ENCODE results near the gene MCTP2. TPM values are rescaled to one million over a fixed set of nuclear protein-coding genes. Genes with fewer than 3 reads are reported as not detected.

The MCTP2 gene
- total and polyA plus RNA-seq, 2 of the 13 experiments (the other 11 are each of a cell fraction or from before 2014, with no cell fraction given), result 5.1 to 8.6 TPM

- no peak for TF ChIP-seq STAT6 (CRISPR knock-in tag; IDR thresholded peaks at IDR 0.05; ENCODE audit: borderline replicate concordance)
- peak; percentile 36; the same call in 1 of the 2 replicates for TF ChIP-seq TBX2 (CRISPR knock-in tag; IDR thresholded peaks at IDR 0.05; ENCODE audit: borderline replicate concordance)
- no peak for TF ChIP-seq LCORL (IDR thresholded peaks at IDR 0.05)
- 0 out of 2 replicates have a peak, but pooled peaks have one; percentile 29 for TF ChIP-seq LCORL (CRISPR knock-in tag; IDR thresholded peaks at IDR 0.05)
- TF ChIP-seq ZNF816 (CRISPR knock-in tag; IDR thresholded peaks at IDR 0.05; ENCODE audit: borderline replicate concordance), result no peak
- TF ChIP-seq EP300 (IDR thresholded peaks at IDR 0.05; ENCODE audit: low read depth in 2 of 2, low read length in 2 of 2), result peak in 1 of 2 experiments; percentile 46; a peak in 2 of 4 replicates
- TF ChIP-seq EP300 (CRISPR knock-in tag; IDR thresholded peaks at IDR 0.05; ENCODE audit: borderline replicate concordance), result no peak
- TF ChIP-seq ZKSCAN5 (CRISPR knock-in tag; IDR thresholded peaks at IDR 0.05), result no peak
- TF ChIP-seq SOX13 (IDR thresholded peaks at IDR 0.05), result no peak
- peak in 1 of 2 experiments; percentile 50; a peak in 1 of 4 replicates for TF ChIP-seq SOX13 (CRISPR knock-in tag; conservative IDR thresholded peaks at IDR 0.05 in 1 of 2, IDR thresholded peaks at IDR 0.05 in 1 of 2)
- TF ChIP-seq HNF4G (IDR thresholded peaks at IDR 0.05; ENCODE audit: borderline replicate concordance, low read depth, low read length), result peak; percentile 55
- TF ChIP-seq HNF4G (CRISPR knock-in tag; IDR thresholded peaks at IDR 0.05; ENCODE audit: borderline replicate concordance, low read depth), result no peak
- TF ChIP-seq ZNF468 (CRISPR knock-in tag; IDR thresholded peaks at IDR 0.05), result no peak
- TF ChIP-seq, protein P1, sequence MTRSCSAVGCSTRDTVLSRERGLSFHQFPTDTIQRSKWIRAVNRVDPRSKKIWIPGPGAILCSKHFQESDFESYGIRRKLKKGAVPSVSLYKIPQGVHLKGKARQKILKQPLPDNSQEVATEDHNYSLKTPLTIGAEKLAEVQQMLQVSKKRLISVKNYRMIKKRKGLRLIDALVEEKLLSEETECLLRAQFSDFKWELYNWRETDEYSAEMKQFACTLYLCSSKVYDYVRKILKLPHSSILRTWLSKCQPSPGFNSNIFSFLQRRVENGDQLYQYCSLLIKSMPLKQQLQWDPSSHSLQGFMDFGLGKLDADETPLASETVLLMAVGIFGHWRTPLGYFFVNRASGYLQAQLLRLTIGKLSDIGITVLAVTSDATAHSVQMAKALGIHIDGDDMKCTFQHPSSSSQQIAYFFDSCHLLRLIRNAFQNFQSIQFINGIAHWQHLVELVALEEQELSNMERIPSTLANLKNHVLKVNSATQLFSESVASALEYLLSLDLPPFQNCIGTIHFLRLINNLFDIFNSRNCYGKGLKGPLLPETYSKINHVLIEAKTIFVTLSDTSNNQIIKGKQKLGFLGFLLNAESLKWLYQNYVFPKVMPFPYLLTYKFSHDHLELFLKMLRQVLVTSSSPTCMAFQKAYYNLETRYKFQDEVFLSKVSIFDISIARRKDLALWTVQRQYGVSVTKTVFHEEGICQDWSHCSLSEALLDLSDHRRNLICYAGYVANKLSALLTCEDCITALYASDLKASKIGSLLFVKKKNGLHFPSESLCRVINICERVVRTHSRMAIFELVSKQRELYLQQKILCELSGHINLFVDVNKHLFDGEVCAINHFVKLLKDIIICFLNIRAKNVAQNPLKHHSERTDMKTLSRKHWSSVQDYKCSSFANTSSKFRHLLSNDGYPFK (CRISPR knock-in tag; IDR thresholded peaks at IDR 0.05; ENCODE audit: borderline replicate concordance), result no peak
- TF ChIP-seq, protein P2, sequence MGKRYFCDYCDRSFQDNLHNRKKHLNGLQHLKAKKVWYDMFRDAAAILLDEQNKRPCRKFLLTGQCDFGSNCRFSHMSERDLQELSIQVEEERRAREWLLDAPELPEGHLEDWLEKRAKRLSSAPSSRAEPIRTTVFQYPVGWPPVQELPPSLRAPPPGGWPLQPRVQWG (CRISPR knock-in tag; IDR thresholded peaks at IDR 0.05; ENCODE audit: borderline replicate concordance, low read depth), result no peak
- no peak for TF ChIP-seq NCOA5 (CRISPR knock-in tag; IDR thresholded peaks at IDR 0.05)
- TF ChIP-seq ZNF558 (CRISPR knock-in tag; IDR thresholded peaks at IDR 0.05; ENCODE audit: borderline replicate concordance), result no peak
- no peak; the same call in 1 of the 2 replicates for TF ChIP-seq ETV5 (CRISPR knock-in tag; IDR thresholded peaks at IDR 0.05; ENCODE audit: borderline replicate concordance)
- TF ChIP-seq HNF4A (CRISPR knock-in tag; IDR thresholded peaks at IDR 0.05), result peak; percentile 86
- no peak for TF ChIP-seq GZF1 (CRISPR knock-in tag; IDR thresholded peaks at IDR 0.05)
- no peak for TF ChIP-seq U2AF2 (IDR thresholded peaks at IDR 0.05; ENCODE audit: low read depth, low read length)
- TF ChIP-seq TEAD3 (CRISPR knock-in tag; optimal IDR thresholded peaks at IDR 0.05; ENCODE audit: borderline replicate concordance), result no peak
- no peak for TF ChIP-seq NONO (IDR thresholded peaks at IDR 0.05)
- TF ChIP-seq NONO (CRISPR knock-in tag; conservative IDR thresholded peaks at IDR 0.05), result 0 out of 2 replicates have a peak, but pooled peaks have one; percentile 23
- TF ChIP-seq ZSCAN29 (CRISPR knock-in tag; conservative IDR thresholded peaks at IDR 0.05), result no peak
These were observed 16.7 kb downstream of the MCTP2 start (continued) for GRCh38 chr15:94247789-94248638.

Data from HepG2 (cell line).